Neuron (in vitro differentiated cells): ENCODE results near the gene CEP57L1.
A peak's percentile ranks its signal among the peaks of the same experiment; 100 is the strongest.

Experiments used
- H2AFZ ChIP-seq: one replicate; pipeline ENCODE4 v1.6.1; 2013; ENCODE audit warnings: low read depth, mild to moderate bottlenecking, inconsistent platforms, low read length, moderate library complexity
- H3K27me3 ChIP-seq: one replicate; pipeline ENCODE4 v1.6.1; 2013; ENCODE audit warnings: low read length; ENCODE audit not compliant: insufficient read depth
- H3K36me3 ChIP-seq: one replicate; pipeline ENCODE4 v1.6.1; 2013; ENCODE audit warnings: low read length; ENCODE audit not compliant: insufficient read depth
- H3K4me1 ChIP-seq: one replicate; pipeline ENCODE4 v1.6.1; 2013; ENCODE audit warnings: low read length; ENCODE audit not compliant: insufficient read depth
- H3K4me3 ChIP-seq: 2 replicates; pipeline ENCODE4 v1.5.1; 2013; ENCODE audit warnings: mild to moderate bottlenecking, low read length, moderate library complexity
- H3K9me3 ChIP-seq: one replicate; pipeline ENCODE4 v1.6.1; 2013; ENCODE audit warnings: low read length

CEP57L1 gene

GRCh38 chr6:109095036-109095834 is at the start of gene CEP57L1:
Gene CEP57L1 (plus strand): TSS chr6:109095507. CDS start chr6:109145222, 49,715 bp downstream.
- H3K4me3 ChIP-seq: peak within 1 kb of the TSS; percentile 84
- no peaks in the 10 kb centered on the region for H3K9me3 ChIP-seq
- no peaks in the 10 kb centered on the region for H3K27me3 ChIP-seq
- H3K36me3 ChIP-seq: peaks cover 7% of the 10 kb centered on the region
- peaks cover 25% of the 10 kb centered on the region for H3K4me1 ChIP-seq
- peak within 1 kb of the TSS; percentile 54 for H2AFZ ChIP-seq

- Histone ChIP-seq H3K4me1 (no peaks in the 10 kb centered on the region), H3K36me3 (no peaks in the 10 kb centered on the region), H3K27me3 (no peaks in the 10 kb centered on the region), H3K4me3 (no peak overlapping the region), H2AFZ (no peak overlapping the region), H3K9me3 (no peaks in the 10 kb centered on the region)
Measured at GRCh38 chr6:109048176-109048575, 47.1 kb upstream of the CEP57L1 start.

GRCh38 chr6:109048670-109049415 is 46.5 kb upstream of the CEP57L1 start:
- Histone ChIP-seq H3K9me3 (no peaks in the 10 kb centered on the region), H3K27me3 (no peaks in the 10 kb centered on the region), H3K36me3 (no peaks in the 10 kb centered on the region), H3K4me3 (no peak overlapping the region), H3K4me1 (peaks cover 3% of the 10 kb centered on the region), H2AFZ (no peak overlapping the region)

GRCh38 chr6:109050012-109050411 is 45.3 kb upstream of the CEP57L1 start:
- Histone ChIP-seq H3K27me3 (no peaks in the 10 kb centered on the region), H3K4me3 (no peak overlapping the region), H3K4me1 (peaks cover 3% of the 10 kb centered on the region), H3K36me3 (no peaks in the 10 kb centered on the region), H3K9me3 (no peaks in the 10 kb centered on the region), H2AFZ (no peak overlapping the region)

GRCh38 chr6:109050447-109051102 is 44.7 kb upstream of the CEP57L1 start:
- Histone ChIP-seq H3K36me3 (no peaks in the 10 kb centered on the region), H2AFZ (no peak overlapping the region), H3K27me3 (no peaks in the 10 kb centered on the region), H3K4me1 (peaks cover 3% of the 10 kb centered on the region), H3K4me3 (no peak overlapping the region), H3K9me3 (no peaks in the 10 kb centered on the region)

- H3K4me1 ChIP-seq: peaks cover 3% of the 10 kb centered on the region
- no peak overlapping the region for H2AFZ ChIP-seq
- no peaks in the 10 kb centered on the region for H3K9me3 ChIP-seq
- no peak overlapping the region for H3K4me3 ChIP-seq
- H3K36me3 ChIP-seq: no peaks in the 10 kb centered on the region
- no peaks in the 10 kb centered on the region for H3K27me3 ChIP-seq
Measured at GRCh38 chr6:109051301-109052017, 43.8 kb upstream of the CEP57L1 start.

GRCh38 chr6:109052018-109052651 is 43.2 kb upstream of the CEP57L1 start:
- no peaks in the 10 kb centered on the region for H3K36me3 ChIP-seq
- peaks cover 3% of the 10 kb centered on the region for H3K4me1 ChIP-seq
- no peak overlapping the region for H2AFZ ChIP-seq
- H3K9me3 ChIP-seq: no peaks in the 10 kb centered on the region
- H3K4me3 ChIP-seq: no peak overlapping the region
- H3K27me3 ChIP-seq: no peaks in the 10 kb centered on the region

- Histone ChIP-seq H3K36me3 (no peaks in the 10 kb centered on the region), H2AFZ (no peak overlapping the region), H3K4me1 (peaks cover 3% of the 10 kb centered on the region), H3K9me3 (no peaks in the 10 kb centered on the region), H3K27me3 (no peaks in the 10 kb centered on the region), H3K4me3 (no peak overlapping the region)
Measured at GRCh38 chr6:109052852-109053251, 42.5 kb upstream of the CEP57L1 start.

- H3K27me3 ChIP-seq: no peaks in the 10 kb centered on the region
- no peak overlapping the region for H2AFZ ChIP-seq
- no peaks in the 10 kb centered on the region for H3K9me3 ChIP-seq
- peaks cover 3% of the 10 kb centered on the region for H3K4me1 ChIP-seq
- H3K4me3 ChIP-seq: no peak overlapping the region
- no peaks in the 10 kb centered on the region for H3K36me3 ChIP-seq
Measured at GRCh38 chr6:109053336-109053735, 42.0 kb upstream of the CEP57L1 start.

- Histone ChIP-seq H3K36me3 (no peaks in the 10 kb centered on the region), H3K4me3 (no peak overlapping the region), H3K4me1 (peaks cover 15% of the 10 kb centered on the region), H3K27me3 (no peaks in the 10 kb centered on the region), H2AFZ (no peak overlapping the region), H3K9me3 (no peaks in the 10 kb centered on the region)
Measured at GRCh38 chr6:109055771-109056235, 39.5 kb upstream of the CEP57L1 start.

- no peak overlapping the region for H3K4me3 ChIP-seq
- H3K9me3 ChIP-seq: no peaks in the 10 kb centered on the region
- peaks cover 19% of the 10 kb centered on the region for H3K4me1 ChIP-seq
- H3K36me3 ChIP-seq: no peaks in the 10 kb centered on the region
- H3K27me3 ChIP-seq: no peaks in the 10 kb centered on the region
- no peak overlapping the region for H2AFZ ChIP-seq
Measured at GRCh38 chr6:109056661-109057060, 38.6 kb upstream of the CEP57L1 start.

GRCh38 chr6:109058620-109059019 is 36.7 kb upstream of the CEP57L1 start:
- no peak overlapping the region for H3K4me3 ChIP-seq
- H3K27me3 ChIP-seq: no peaks in the 10 kb centered on the region
- no peaks in the 10 kb centered on the region for H3K9me3 ChIP-seq
- H3K4me1 ChIP-seq: peaks cover 16% of the 10 kb centered on the region
- no peaks in the 10 kb centered on the region for H3K36me3 ChIP-seq
- H2AFZ ChIP-seq: no peak overlapping the region
